Hair follicular keratinocyte (primary cell): ENCODE measurements around the gene PKP2. TPM values are rescaled to one million over a fixed set of nuclear protein-coding genes. Genes with fewer than 3 reads are reported as not detected.

Source experiments
- total RNA-seq: library from RNA; depleted of rRNA; stranded (reverse); fragments of >200 nt; gene quantifications from 2 replicates; pipeline ENCODE4 v1.2.3, GENCODE V29; 2015

The PKP2 gene
- 37.1 and 39.8 TPM in 2 replicates for total RNA-seq

DNA sequence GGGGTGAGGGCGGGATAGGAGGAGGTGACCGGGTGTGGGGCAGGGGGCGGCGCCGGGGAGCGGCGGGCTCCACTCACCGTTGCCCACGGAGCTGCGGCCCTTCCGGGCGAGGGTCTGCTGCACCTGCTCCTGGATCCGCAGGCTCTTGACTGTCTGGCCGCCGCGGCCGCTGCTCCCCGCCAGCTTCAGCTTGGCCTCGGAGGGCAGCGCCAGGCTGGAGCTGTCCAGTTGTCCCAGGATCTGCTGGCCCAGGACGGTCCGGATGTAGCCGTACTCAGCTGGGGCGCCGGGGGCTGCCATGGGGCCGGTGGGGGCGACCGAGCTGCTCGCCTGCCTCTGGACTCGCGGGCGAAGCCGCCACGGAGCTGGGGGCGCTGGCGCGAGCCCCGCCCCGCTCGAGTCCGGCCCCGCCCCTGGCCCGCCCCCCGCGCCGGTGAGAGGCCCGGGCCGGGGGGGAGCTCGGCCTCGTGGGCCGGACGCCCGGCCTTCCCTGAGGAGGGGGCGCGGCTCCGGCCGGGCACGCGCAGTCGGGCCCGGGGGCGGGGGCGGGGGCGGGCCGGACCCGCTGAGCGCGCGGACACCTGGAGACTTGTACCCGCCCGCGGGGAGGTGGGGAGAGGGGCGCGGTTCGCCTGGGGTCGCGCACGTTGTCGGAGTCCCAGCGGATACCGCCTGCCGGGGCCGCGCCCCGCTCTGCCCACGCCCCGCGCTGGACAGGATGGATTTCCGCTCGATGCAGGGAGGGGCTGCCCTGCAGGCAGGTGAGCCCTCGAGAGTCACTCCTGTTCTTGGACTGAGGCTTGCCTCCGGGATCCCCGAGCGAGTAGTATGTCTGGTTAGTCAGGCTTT lies at the start of gene PKP2:
Gene PKP2 (minus strand): TSS at position 346 of the 849 bp plus-strand sequence. CDS start 46 bp downstream, at position 300.

DNA sequence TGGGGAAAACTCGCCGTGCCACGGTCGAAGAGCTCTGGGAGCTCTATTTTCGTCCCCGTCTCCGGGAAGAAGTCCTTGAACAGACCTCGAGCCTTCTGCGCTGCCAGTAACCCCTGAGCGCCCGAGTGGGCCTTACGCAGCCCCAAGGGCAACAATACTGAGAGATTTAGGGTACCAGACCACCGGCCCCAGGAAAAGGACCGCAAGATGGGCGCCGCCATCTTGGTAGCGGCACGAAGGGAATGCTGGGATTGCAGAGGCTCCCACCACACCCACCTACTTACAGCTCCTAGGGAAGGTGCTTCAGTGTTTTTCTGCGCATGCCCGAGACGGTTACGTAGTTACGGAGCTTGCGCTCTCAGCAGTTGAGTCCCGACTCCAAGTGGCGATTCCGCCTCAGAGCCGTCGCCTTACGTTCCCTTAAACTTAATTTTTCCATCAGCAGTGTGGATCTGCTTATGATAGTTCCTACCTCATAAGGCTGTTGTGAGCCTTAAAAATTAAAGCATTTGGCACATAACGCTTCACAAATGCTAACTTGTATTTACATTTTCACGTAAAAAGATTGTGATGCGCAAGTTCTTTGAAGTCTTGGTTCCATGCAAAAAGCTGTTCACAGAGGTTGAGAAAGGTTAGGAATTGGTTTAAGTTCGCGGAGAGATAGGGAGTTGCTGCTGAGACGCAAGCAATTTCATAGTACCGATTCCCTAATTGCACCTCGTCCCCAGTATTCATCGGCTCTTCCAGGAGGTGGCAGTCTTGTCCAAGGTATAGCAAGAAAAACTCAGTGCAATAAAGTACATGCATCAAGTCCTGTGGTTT lies 140.7 kb downstream of the PKP2 start, which contains the start of gene YARS2:
Gene YARS2 (minus strand): TSS at position 244 of the 822 bp plus-strand sequence. CDS start 23 bp downstream, at position 221.

Other genes starting within 250 kb of the PKP2 start
- gene DNM1L, start 217.5 kb downstream of the PKP2 start, total RNA-seq: 77.6 and 79.3 TPM in 2 replicates
- 49.4 and 56.2 TPM in 2 replicates for gene YARS2, start 140.9 kb downstream of the PKP2 start, total RNA-seq